Activated CD4-positive, alpha-beta T cell treated with anti-CD3 and anti-CD28 coated beads, Interleukin-2, Interleukin-6, amounts not matched to agents 100 ng/mL and 50 ng/mL, durations not matched to agents 16 hours and 8 hours (primary cell): Measurements from ENCODE around the gene RPL7A.
"Not testable (repeated sequence)": the region's sequence is repeated elsewhere in the genome, so short reads cannot be mapped to it uniquely, and the experiment has no call there.

ENCODE experiments used
- DNase-seq: peaks from one replicate; pipeline ENCODE4 v3.0.0-alpha.2; 2020

RPL7A gene

GRCh38 chr9:133347985-133348717 is at the start of gene RPL7A, which contains the start of gene MED22:
RPL7A (plus strand) TSS chr9:133348218; CDS start chr9:133348244, 26 bp downstream.
MED22 (minus strand) TSS chr9:133348131; CDS start chr9:133346662, 1,469 bp downstream.
- peak; percentile 95 for DNase-seq

- not testable (repeated sequence) for DNase-seq
These were observed 48.0 kb upstream of the RPL7A start for GRCh38 chr9:133299996-133300395.

DNA sequence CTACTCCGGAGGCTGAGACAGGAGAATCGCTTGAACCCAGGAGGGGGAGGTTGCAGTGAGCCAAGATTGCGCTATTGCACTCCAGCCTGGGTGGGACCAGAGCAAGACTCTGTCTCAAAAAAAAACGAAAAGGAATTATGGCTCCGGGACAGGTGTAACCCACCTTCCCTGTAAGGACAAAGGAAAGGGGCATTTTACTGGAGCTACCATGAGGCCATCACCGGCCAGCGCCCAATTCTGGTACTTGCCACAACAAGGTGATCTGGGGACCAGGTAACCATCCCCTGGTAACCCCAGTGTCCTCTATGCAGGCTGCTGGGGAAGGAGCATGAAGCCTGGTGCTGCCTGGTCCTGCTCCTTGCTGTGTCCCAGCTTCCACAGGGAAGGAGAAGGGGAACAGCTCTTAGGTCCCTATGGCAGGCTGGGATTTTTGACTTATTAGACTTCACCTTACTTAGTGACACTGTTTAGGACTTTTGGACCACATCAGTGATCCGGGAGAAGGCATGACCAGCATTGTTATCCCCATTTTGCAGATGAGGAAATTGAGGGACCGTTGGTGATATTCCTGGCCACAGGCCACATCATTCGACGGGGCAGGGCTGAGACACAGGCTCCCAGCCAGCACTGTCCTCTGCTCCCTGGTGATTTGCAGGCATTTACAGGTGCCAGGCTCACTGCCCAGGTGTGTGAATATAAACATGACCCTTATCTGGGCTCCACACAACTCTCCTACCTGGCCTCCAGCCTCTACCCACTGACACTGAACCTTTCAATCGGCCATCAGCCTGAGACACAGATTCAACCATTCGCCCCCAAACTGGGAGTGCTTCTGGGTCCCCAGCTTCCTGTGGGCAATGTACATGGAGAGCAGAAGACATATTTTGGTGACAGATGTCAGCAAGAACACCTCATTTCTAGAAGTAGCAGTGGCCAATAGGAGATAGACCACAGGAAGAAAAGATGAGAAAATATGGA is 46.5 kb upstream of the RPL7A start:
- no peak for DNase-seq

DNA sequence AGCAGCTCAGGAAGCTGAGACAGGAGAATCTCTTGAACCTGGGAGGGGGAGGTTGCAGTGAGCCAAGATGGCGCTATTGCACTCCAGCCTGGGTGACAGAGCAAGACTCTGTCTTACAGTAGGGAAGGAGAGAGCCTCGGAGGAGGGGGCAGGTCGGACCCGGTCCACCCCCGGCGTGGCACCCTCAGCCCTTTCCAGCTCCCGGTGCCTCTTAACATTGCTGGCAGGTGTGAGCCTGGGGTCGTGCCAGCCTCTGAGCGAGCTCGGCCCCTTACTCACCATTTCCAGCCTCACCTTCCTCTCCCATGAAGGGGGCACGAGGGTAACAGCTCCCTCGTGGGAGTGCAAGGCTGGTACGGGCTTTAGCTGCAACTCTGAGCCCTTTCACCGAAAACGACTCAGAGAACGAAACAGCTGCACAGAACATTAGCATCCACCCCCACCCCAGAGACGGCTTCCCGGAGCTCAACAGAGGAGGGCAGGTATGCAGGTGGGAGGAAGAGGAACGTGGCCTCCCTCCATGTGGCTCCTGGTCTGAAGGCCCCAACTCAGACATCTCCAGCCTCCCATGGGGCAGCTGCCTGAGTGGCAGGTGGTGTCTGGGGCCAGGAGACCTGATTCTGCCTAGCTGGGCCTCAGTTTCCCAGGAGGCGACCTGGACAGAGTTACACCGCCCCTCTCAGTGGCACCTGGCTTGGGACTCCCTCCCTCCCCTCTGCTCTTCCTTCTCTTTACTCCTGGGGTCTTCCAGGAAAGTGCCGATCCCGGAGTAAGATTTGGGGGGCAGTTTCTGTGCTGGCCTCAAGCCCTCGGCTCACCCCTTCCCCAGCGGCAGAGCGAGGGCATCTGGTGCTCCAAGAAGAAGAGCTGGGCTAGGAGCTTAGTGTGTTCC is 44.5 kb upstream of the RPL7A start:
- DNase-seq, result no peak

GRCh38 chr9:133304158-133304470 is 43.9 kb upstream of the RPL7A start:
- no peak for DNase-seq

DNA sequence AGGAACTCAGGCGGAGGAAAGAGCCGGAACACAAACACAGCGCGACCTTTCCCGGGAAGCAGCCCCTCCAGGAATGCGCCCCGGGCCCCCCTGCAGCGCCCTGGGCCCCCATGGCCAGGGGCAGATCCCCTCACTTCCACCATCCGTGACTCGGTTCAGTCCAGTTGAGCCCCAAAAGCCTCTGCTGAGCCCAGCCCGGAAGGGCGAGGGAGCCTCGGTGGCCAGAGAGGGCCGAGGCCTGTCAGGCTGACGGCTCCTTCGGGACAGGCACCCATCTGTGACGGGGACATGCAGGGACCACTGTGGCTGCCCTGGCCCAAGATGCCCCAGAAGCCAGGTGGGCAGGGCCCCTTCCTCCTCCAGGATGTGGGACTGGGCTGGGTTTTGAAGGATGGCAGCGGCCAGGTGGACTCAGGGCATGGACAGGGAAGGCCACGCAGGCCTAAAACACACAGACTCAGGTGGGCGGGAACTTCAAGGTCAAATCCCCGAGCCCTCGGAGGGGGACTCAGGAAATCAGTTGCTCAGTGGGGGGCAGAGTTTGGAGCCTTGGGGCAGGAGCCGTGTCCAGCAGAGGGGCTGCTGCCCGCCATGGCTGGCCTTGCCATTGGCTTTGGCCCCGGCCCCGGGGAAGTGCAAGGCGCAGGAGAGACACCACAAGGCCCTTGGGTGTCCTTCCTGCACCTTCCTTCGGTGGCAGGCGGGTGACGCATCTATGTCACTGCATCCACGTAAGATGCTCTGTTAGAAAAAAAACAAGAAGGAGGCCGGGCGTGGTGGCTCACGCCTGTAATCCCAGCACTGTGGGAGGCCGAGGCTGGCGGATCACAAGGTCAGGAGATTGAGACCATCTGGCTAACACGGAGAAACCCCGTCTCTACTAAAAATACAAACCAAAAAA is 43.3 kb upstream of the RPL7A start:
- DNase-seq, result no peak

DNA sequence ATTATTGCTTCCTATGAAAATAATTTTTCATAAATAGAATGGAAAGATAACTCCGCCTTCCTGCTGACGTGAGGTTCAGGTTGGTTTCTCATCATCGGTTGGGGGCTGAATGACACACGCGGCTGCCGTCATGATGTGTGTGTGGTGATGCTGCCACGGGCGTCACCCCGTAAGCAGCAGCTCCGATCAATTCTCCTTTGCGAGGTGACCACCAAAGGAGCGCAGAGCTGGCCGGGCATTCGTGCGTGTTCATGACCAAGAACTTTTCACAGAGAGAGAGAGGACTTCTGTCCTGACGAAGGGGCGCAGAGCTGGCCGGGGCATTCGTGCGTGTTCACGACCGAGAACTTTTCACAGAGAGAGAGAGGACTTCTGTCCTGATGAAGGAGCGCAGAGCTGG is 42.3 kb upstream of the RPL7A start:
- DNase-seq, result no peak

- DNase-seq, result no peak
These were observed 41.5 kb upstream of the RPL7A start for GRCh38 chr9:133306242-133307204.

DNA sequence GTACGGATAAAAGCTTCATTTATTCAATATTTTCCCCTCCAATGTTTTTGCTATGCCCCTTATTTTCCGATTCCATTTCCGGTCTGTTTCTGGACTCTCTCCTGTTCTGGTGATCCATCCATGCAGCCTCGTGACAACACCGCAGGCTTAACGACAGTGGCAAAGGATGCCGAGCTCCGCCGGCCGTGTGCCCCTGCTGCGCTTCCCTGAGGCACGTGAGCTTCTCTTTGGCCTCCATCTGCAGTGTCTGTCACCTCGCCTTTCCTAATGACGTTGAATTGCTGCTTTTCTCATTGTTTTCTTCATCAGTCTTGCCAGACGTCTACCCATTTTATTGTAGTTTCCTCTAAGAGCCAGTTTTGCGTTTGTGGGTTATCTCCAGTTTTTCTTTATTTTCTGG is 40.7 kb upstream of the RPL7A start:
- DNase-seq, result no peak

DNA sequence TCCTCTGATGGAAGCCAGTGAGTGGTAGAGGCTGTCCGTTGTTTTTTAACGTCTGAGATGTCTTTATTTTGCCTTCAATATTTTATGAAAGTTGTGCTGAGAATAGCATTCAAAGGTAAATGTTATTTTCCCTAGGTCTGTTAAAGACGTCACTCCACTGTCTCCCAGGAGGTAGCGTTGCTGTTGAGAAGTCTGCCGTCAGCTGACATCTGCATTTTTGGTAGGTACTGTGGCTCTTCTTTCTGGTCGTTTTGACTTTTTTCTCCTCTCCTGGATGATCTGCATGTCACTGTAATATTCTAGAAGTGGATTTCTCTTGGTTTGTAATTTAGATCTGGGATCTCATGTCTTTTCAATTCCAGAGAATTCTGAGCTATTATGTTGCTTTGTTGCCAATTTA is 38.4 kb upstream of the RPL7A start:
- DNase-seq, result no peak

DNA sequence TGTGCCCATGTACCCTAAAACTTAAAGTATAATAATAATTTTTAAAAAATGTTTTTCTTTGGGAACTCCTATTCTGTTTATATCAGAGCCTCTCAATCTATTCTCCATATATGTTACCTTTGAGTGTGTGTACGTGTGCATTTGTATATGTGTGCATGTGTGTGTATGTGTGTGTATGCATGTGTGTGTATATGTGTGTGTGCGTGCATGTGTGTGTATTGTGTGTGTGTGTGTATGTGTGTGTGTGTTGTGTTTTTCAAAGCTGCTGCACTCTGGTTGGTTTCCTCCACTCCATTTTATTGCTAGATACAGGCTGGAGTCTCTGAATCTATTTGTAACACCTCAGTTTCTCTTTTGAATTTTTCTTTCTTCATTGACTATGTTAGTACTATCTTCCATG is 32.0 kb upstream of the RPL7A start:
- DNase-seq, result no peak

DNA sequence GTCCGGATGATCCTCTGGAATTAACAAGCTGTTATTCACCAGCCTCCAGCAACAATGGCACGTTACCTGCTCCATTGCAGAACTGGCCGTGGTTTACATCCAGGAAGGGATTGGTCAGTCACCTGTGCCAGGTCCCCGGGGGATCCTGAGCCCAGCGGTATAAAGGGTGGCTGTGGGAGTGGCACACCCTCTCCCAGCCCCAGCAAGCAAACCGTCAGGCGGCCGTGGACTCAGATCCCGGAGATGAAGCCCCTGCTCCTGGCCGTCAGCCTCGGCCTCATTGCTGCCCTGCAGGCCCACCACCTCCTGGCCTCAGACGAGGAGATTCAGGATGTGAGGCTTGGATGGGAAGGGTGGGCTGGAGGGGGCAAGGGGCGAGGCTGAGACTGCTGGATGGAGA is 30.5 kb upstream of the RPL7A start:
- not testable (repeated sequence) for DNase-seq

DNA sequence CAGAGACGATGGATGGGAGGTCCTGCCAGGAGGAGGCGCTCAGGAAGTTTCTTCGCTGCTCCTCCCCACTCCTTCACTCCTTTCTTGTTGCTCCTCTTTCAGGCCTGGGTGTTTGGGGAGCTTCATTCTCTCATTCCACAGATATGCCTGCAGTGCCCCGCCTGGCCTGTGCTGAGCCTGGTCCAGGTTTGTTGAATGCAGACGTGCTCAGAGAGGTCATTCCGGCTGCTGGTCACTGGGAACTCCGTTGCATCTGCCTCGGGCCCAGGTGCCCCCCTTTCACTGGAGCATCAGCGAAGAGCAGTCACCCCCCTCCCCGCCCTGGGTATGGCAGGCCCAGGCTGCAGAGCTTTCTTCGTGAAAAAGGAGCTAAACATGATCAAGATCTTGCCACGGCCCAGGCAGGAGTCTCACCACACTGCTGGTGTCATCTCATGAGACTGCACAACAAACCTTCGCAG is 27.6 kb upstream of the RPL7A start:
- no peak for DNase-seq

- no peak for DNase-seq
These were observed 26.5 kb upstream of the RPL7A start for GRCh38 chr9:133321411-133321935.

GRCh38 chr9:133322701-133323100 is 25.3 kb upstream of the RPL7A start:
- no peak for DNase-seq

DNA sequence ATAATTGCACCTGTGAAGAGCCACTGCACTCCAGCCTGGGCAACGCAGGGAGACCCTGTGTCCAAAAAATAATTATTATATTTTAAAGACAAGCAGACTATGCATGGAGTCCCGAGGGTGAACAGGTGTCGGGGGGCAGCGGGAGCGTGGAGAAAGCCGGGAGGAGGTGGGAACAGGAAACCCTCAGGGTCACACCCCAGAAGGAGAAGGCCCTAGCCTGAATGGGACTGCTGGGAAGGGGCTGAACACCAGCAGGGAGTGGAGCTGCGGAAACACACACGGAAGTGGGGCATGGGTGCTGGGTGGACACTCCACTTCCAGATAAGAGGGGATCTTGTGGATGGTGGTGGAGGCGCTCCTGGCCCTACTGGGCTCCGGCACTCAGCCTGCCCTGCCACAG is 24.8 kb upstream of the RPL7A start:
- DNase-seq, result no peak

- no peak for DNase-seq
These were observed 23.9 kb upstream of the RPL7A start for GRCh38 chr9:133323991-133324703.

- not testable (repeated sequence) for DNase-seq
These were observed 21.0 kb upstream of the RPL7A start for GRCh38 chr9:133327021-133327420.

DNA sequence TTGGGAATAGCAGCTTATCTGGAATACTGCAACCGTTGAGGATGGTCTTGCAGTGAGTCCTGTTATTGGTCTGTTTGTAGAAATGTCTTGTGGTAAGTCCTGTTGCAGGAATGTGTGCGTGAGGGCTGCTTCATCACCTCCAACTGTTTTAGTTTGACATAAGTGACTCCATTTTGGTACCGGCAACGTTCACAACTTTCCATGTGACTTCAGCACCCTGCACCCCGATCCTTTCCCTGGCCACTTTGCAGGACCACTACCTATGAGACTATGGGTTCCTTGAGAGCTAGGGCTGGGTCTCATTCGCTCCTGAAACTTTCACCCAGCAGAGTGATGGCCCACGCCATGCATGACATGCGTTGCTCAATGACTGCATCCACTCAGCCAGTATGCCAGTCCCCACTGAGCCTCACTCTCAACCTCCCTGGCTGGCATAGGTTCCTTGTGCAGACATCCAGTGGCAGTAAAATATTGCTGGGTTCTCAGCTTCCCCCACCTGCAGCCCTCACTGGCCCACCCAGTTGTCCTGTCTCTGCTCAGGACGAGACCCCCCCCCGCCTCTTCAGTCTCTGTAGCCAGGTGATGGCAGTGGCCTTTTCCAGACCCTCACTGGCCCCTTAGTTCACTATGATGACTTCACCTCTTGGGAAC is 20.1 kb upstream of the RPL7A start:
- no peak for DNase-seq
